HG03457 (cell line): ENCODE measurements around the gene NVL.

Source experiments
- ATAC-seq: cut with Tn5 transposase; IDR thresholded peaks from one replicate; pipeline ENCODE4 v1.9.1; 2021; ENCODE audit warnings: moderate number of reproducible peaks; ENCODE audit not compliant: unreplicated experiment

NVL gene

GRCh38 chr1:224199679-224200078 is 130.3 kb downstream of the NVL start:
- no peak for ATAC-seq

- no peak for ATAC-seq
These were observed 131.4 kb downstream of the NVL start for GRCh38 chr1:224198572-224198971.

- ATAC-seq, result no peak
These were observed 133.0 kb downstream of the NVL start for GRCh38 chr1:224196813-224197600.

GRCh38 chr1:224193319-224193966 is 136.5 kb downstream of the NVL start:
- no peak for ATAC-seq

GRCh38 chr1:224192082-224192788 is 137.7 kb downstream of the NVL start:
- no peak for ATAC-seq

GRCh38 chr1:224189561-224189960 is 140.4 kb downstream of the NVL start:
- no peak for ATAC-seq

- no peak for ATAC-seq
These were observed 141.7 kb downstream of the NVL start for GRCh38 chr1:224188286-224188685.

- no peak for ATAC-seq
These were observed 144.8 kb downstream of the NVL start for GRCh38 chr1:224185208-224185607.

- peak; percentile 35 for ATAC-seq
These were observed 146.2 kb downstream of the NVL start for GRCh38 chr1:224183591-224184312.

- peak; percentile 51 for ATAC-seq
These were observed 146.9 kb downstream of the NVL start, which contains the start of gene DEGS1 for GRCh38 chr1:224182866-224183590. TSS of gene DEGS1 (plus strand) at chr1:224183240. CDS start at chr1:224183337, 97 bp downstream.

GRCh38 chr1:224182057-224182865 is 147.7 kb downstream of the NVL start:
- ATAC-seq, result peak; percentile 46

- ATAC-seq, result no peak
These were observed 148.5 kb downstream of the NVL start for GRCh38 chr1:224181453-224181810.

GRCh38 chr1:224180783-224181452 is 149.1 kb downstream of the NVL start:
- no peak for ATAC-seq

- ATAC-seq, result no peak
These were observed 151.1 kb downstream of the NVL start for GRCh38 chr1:224178894-224179293.

GRCh38 chr1:224177356-224177999 is 152.5 kb downstream of the NVL start:
- ATAC-seq, result no peak
